Keratinocyte (primary cell): ENCODE measurements around the gene RMND1.
A peak's percentile ranks its signal among the peaks of the same experiment; 100 is the strongest.

ENCODE experiments used
- CTCF ChIP-seq, 3 experiments: IDR thresholded peaks in 1 of 3; conservative IDR thresholded peaks in 1 of 3; optimal IDR thresholded peaks in 1 of 3; 2 replicates in 2 of 3; 3 replicates in 1 of 3; pipeline versions ENCODE3 to v1.5.1; 2011; ENCODE audit warnings: low read length in 3 of 3, mild to moderate bottlenecking in 3 of 3, moderate library complexity in 2 of 3, control low read depth in 1 of 3, inconsistent platforms in 1 of 3; ENCODE audit not compliant: insufficient read depth in 2 of 3; ENCODE audit errors: extremely low read depth in 1 of 3
- EZH2 ChIP-seq: IDR thresholded peaks from one replicate; pipeline ENCODE4 v1.6.1; 2012; ENCODE audit warnings: inconsistent platforms, mild to moderate bottlenecking, low read length, moderate library complexity

- TF ChIP-seq CTCF (optimal IDR thresholded peaks at IDR 0.05 in 1 of 3, IDR thresholded peaks at IDR 0.05 in 1 of 3, conservative IDR thresholded peaks at IDR 0.05 in 1 of 3; ENCODE audit: extremely low read depth in 1 of 3, insufficient read depth in 2 of 3, low read length in 3 of 3), result peak in 1 of 3 experiments; percentile 22
- no peak for TF ChIP-seq EZH2
These were observed 3.3 kb downstream of the RMND1 start for GRCh38 chr6:151448623-151449022.
